ENCODE results near the gene ASB6.

ASB6 gene

DNA sequence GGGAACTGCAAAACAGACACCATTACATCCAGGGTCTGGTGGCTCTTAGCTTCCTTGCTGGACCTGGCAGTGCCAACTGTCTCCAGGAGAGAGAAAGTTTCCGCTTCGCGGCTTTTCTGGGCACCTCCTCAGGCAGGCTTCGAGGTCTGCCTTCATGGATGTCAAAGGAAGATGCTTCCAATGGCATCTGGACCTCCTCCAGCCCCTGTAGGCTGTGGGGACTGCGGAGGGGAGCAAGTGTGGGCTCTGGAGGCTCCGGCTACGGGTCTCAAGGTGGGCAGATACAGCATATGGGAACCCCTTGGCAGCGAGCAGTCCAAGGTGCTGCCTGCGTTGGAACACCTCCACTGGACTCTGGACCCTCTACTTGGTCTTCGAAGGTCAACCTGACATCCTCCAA is 27.0 kb downstream of the ASB6 start:
- TF ChIP-seq, protein P1, sequence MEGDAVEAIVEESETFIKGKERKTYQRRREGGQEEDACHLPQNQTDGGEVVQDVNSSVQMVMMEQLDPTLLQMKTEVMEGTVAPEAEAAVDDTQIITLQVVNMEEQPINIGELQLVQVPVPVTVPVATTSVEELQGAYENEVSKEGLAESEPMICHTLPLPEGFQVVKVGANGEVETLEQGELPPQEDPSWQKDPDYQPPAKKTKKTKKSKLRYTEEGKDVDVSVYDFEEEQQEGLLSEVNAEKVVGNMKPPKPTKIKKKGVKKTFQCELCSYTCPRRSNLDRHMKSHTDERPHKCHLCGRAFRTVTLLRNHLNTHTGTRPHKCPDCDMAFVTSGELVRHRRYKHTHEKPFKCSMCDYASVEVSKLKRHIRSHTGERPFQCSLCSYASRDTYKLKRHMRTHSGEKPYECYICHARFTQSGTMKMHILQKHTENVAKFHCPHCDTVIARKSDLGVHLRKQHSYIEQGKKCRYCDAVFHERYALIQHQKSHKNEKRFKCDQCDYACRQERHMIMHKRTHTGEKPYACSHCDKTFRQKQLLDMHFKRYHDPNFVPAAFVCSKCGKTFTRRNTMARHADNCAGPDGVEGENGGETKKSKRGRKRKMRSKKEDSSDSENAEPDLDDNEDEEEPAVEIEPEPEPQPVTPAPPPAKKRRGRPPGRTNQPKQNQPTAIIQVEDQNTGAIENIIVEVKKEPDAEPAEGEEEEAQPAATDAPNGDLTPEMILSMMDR (conservative IDR thresholded peaks at IDR 0.05; ENCODE audit: low read depth, low read length) = no peak
- no peak overlapping the region for H3K4me3 ChIP-seq (ENCODE audit: low read length)
- no peak for DNase-seq (ENCODE audit: low read depth)

DNA sequence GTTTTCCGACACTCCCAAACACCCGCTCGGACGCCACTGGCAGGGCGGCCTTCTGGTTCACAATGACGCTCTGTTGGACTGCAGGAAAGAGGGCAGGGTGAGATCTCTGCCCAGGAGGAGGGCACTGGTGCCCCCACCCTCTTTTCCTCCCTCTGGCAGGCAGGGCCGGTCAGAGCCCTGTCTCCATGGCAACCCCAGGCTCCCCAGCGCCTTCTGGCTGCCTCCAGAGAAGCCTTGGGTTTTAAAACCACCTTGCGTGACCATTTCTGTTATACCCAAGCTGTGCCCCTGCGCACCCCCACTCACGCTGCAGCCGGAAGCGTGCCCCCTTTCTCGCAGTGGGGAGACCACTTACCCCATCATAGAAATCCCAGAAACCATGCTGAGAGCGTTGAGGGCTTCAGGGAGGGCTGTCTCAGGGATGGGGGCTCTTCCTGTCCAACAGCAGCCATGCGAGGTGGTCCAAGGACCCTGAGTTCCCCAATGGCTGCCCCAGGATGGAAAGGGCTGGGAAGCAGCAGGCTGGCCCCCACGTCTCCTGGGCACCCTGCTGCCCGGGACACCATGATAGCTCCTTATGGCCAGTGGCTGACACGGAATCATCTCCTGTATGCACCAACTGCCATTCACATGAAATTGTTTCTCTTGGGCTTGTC is 28.3 kb downstream of the ASB6 start:
- TF ChIP-seq, protein P1 (conservative IDR thresholded peaks at IDR 0.05; ENCODE audit: low read depth, low read length) = peak; percentile 22
- no peak overlapping the region for H3K4me3 ChIP-seq (ENCODE audit: low read length)
- DNase-seq (ENCODE audit: low read depth) = no peak

DNA sequence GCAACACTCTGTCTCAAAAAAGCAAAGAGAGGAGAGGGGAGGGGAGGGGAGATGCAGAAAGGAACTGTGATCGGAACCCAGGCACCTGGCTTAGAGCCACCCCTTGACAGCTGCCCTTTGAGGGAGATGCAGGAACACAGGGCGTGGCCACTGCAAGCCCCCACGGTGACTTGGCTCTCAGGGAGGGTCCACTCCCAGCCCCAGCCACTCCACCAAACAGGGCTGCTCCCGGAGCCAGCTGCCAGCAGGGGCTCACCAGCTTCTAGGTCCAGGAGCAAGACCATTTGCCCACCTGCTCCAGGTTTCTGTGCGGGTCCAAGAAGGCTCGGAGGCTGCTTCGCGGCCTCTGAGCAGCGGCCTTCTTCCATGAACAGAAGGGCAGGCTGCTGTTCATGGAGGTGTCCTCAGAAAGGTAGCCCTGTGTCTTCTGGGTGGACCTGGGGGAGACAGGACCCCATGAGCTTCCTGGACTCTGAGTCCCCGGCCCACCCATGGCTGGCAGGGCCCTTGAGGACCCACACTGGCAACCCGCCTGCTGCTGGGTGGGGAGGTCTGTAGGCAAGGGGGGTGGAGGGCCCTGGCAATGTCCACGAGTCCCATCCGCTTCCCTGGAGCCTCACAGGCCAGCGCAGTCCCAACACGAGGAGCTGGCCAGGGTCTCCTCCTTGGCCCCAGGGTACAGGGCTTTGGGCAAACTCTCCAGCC is 29.0 kb downstream of the ASB6 start:
- no peak for DNase-seq (ENCODE audit: low read depth)
- no peak overlapping the region for H3K4me3 ChIP-seq (ENCODE audit: low read length)
- TF ChIP-seq, protein P1 (conservative IDR thresholded peaks at IDR 0.05; ENCODE audit: low read depth, low read length) = no peak

DNA sequence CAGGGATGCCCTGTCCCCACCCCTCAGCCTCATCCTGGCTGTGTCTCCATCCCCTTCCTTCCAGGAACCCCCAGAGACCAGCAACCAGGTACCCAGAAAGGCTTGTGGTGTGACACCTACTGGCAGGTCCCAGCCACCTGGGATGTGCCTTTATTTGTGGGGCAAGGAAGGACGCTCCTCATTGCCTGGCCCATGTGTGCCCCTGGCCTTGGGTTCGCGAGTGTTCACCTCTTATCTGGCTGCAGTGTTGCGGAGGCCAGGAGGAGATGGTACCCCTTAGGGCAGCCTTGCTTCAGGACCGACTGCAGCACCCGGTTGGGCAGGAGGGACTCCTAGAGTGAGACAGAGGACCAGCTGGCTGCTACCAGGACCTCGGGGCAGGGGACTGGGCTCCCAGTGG is 29.8 kb downstream of the ASB6 start:
- TF ChIP-seq, protein P1 (conservative IDR thresholded peaks at IDR 0.05; ENCODE audit: low read depth, low read length) = peak; percentile 7

DNA sequence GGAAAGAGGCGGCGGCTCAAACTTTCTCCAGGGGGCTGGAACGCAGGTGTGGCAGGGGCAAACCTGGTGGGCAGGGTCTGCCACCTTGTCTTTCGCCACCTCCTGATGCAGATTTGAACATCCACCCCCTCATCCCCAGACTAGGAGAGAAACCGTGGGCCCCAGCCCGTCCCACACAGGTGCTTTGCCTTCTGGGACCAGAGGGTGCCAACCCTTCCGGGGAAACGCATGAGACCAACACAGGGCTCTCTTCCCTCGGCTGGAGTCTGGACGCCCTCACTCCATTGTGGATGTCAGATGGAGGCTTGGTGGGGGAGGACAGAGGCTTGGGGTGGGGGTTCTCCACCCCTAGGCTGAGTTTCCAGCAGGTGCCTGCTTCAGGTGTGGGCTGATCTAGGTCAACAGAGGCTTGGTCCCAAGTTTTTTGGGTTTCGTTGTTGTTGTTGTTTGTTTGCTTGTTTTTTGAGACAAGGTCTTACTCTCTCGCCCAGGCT is 30.6 kb downstream of the ASB6 start:
- TF ChIP-seq, protein P1 (conservative IDR thresholded peaks at IDR 0.05; ENCODE audit: low read depth, low read length) = no peak
- no peak overlapping the region for H3K4me3 ChIP-seq (ENCODE audit: low read length)
- DNase-seq (ENCODE audit: low read depth) = no peak

More for the DNA sequence above, 29.8 kb downstream of the ASB6 start:
- no peak for DNase-seq (ENCODE audit: low read depth)
- no peak overlapping the region for H3K4me3 ChIP-seq (ENCODE audit: low read length)

DNA sequence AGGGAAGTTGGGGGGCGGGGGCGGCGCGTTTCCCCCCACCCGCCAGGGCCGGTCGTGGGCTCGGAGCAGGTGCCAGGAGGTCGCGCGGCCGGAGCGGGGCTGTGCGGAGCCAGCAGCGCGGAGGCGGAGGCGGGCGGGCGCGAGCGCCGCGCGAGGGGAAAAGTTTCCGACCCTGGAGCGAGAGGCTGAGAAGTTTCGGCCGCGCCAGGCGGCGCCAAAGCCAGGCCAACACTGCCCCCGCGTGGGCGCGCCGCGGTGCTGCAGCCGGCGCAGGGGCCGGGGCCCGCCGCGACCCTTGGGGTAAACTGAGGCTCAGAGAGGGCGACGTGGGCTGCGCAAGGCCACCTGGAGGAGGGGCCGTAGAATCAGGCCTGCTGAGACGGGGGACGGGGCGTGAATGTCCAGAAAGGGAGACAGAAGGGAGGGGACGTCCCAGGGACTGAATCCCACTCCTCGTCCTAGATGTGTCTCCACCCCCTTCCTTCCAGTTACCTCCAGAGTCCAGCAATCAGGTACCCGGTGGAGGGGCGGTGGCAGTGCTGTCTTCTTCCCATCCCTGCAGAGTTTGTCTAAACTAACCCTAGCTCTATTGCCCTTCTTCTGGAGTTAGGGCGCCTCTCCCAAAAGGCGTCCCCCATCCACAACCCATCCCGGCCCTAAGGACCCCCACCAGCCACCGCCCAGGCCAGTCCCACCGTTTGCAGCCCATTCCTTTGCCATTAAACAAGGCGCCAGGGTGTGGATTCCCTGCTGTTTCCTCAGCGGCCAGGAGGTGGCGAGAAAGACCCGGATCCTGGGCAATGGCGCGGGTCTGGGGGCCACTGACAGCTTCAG is 31.3 kb downstream of the ASB6 start:
- TF ChIP-seq, protein P1 (conservative IDR thresholded peaks at IDR 0.05; ENCODE audit: low read depth, low read length) = peak; percentile 79
- peak overlapping the region; percentile 51 for H3K4me3 ChIP-seq (ENCODE audit: low read length)
- no peak for DNase-seq (ENCODE audit: low read depth)

Measured in retinal pigment epithelial cell (primary cell).